ENCODE measurements around the gene CDC42SE2.
A peak's percentile ranks its signal among the peaks of the same experiment; 100 is the strongest.
"Not testable (repeated sequence)": the region's sequence is repeated elsewhere in the genome, so short reads cannot be mapped to it uniquely, and the experiment has no call there.

CDC42SE2 gene

GRCh38 chr5:131396630-131397273, 132.9 kb downstream of the CDC42SE2 start:
- no peak for DNase-seq

DNA sequence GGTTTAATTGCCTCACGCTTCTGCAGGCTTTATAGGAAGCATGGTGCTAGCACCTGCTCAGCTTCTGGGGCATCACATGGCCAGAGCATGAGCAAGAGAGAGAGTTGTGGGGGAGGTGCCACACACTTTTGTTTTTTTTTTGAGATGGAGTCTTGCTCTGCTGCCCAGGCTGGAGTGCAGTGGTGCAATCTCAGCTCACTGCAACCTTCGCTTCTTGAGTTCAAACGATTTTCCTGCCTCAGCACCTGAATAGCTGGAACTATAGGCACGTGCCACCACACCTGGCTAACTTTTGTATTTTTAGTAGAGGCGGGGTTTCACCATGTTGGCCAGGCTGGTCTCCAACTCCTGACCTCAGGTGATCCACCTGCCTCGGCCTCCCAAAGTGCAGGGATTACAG, 135.2 kb downstream of the CDC42SE2 start:
- DNase-seq: not testable (repeated sequence)

DNA sequence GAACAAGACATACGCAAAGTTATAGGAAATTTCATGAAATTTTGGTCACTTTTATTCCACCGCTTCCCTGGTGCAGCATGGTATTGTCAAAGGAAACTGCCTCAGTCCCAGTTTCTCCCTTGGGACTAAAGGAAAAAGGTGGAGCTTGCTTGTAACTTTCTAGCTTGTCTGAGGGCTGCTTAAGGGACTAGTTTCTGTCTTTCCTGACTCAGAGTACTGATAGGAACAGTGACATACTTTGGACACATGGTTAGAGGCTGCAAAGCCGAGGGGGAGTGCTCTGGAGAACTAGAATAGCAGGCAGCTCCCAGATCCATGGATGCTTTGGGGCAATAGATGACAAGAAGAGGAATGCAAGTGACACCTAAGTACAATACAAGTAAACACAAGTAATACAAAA, 136.7 kb downstream of the CDC42SE2 start:
- DNase-seq: no peak

GRCh38 chr5:131405674-131406073, 141.8 kb downstream of the CDC42SE2 start:
- DNase-seq: no peak

DNA sequence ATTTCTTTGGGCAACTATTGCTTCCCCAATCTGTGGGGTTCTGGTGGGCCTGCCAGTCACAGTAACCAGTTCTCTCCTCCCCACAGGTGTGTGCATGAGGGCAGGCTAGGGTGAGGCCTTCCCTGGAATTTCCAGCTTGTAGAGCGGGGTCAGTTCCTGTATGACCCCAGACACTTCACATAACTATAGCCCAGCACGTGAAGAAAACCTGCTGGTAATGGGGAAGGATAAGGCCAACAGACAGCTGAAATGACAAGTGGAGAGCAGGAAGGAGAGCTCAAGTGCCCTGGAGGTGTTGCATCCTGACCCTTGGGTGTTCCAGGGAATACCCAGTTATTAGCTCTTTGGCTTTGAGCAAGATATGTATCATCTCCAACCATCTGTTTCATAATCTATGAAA, 142.2 kb downstream of the CDC42SE2 start:
- no peak for DNase-seq

DNA sequence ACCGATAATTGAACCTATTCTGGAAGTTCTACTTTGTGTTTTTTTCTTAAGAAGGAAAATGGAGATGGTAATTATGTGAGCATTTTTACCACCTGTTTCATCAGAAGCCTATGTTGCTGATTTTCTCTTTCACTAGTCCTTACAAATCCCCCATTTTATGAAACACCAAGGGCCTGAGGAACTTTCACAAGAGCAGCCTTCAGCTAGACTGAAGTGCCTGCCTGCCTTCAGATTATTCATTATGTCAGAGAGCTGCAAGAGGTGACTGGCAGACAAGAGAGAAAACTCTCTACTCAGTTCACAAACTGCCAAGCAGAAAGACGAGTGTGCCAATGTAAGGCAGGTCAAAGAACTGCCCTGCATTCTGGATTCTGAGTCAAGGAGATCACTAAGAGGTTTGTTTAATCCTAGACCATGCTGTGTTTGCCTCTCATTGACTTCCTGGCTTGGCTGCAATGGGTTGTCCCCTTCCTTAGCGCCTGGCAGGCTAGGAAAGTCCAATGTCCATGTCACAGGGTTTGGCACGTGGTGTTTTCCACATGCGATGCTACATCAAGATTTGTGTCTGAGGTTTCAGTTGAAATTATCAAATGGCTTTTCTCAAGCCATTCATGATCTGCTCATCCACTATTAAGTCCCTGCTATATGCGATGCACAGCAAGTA, 143.3 kb downstream of the CDC42SE2 start:
- no peak for DNase-seq

DNA sequence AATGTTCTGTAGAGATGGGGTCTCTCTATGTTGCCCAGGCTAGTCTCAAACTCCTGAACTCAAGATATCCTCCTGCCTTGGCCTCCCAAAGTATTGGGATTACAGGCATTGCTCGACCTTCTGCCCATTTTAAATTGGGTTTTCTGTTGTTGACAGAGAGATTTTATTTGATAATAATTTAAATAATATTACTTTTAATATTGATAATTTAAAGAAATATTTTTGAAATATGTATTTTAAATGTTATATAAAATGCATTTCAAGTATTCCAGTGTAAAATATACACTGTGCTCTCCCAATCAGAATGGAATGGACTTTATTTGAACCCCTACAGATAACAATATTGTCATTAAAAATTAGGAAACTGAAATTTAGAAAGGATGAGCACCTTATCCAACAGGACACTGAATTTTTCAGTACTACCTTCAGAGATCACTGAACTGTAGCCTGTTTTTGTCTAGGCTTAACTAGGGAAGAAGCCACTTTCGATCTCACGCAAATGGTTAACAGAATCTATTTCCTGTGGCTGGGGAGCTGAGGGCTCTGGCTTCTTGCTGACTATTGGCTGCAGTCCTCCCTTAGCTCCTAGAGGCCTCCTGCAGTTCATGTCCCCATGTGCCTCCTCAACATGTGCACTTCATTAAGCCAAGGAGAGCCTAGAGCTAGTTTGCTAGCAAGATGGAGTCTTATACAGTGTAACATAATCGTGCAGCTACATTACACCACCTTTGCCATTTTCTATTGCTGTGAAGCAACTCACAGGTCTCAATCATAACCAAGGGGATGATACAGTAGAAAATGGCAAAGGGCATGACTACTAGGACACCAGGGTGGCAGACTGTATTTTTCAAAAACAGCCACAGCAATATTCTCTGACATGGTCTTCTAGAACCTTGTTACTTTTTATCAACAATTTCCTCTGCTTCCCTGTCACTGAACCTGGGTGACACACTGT, 150.0 kb downstream of the CDC42SE2 start:
- no peak for DNase-seq

GRCh38 chr5:131416729-131417128, 152.9 kb downstream of the CDC42SE2 start:
- no peak for DNase-seq

DNA sequence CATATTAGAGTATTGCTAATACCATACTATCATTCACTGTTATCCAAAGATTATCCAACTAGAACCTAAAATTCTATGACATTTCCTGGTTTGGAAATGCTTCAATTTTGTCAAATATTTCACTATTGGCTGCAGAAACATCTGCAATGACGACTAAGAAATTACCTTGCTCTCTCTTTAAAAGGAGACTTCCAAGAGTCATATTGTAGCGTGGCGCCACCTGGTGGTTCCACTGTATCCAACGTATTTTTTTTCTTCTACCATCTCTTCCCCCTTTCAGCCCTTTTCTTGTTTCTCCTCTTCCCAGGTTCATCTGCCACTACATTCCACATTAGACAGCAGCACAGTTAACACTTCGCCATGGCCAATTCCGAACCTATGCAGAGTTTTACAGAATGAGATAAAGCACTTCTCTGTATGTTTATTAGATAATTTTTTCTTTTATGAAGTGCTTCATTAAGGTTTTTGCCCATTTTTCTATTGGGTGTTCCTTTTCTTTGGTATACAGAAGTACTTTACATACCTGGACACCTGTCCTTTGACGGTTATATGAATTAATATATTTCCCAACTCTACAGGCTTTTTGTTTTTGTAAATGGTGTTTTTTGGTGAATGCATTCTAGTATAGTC, 153.5 kb downstream of the CDC42SE2 start:
- peak; percentile 13 for DNase-seq

GRCh38 chr5:131418846-131419245, 155.0 kb downstream of the CDC42SE2 start:
- no peak for DNase-seq

GRCh38 chr5:131419877-131420276, 156.0 kb downstream of the CDC42SE2 start:
- no peak for DNase-seq

DNA sequence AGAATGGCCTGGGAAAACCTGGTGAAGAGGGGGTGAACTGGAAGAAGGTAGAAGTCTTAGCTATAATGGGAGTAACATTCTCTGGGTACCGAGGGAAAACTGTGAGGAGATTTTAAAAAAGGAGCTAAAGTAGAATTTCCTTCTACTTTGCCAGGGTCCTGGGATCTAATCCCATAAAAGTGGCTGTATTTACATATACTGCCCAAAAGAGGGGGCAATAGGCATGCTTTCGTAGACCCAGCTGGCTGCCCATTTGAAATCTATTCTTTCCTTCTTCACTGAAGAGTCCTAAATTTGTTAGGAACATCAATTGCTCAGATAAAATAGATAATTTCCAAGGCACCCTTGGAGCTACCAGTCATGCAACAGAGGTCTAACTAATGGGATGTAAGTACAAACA, 159.2 kb downstream of the CDC42SE2 start:
- no peak for DNase-seq

DNA sequence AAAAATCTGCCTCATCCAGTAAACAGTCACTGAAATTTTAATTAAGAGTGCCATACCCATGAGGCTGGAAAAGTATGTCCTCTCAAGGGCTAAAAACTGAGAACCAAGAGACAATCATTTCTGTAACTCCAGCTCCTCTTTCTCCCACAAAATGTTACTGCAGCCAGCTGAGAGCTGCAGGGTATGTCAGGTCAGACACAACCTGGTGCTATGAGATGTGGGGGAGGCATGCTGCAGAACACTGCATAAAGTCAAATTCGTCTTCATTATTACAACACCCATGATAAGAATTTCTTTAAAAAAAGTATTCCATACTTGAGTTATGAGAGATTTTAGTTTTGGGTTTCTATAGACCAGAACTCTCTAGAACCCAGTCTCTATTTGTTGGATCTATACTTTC, 162.2 kb downstream of the CDC42SE2 start:
- DNase-seq: no peak

DNA sequence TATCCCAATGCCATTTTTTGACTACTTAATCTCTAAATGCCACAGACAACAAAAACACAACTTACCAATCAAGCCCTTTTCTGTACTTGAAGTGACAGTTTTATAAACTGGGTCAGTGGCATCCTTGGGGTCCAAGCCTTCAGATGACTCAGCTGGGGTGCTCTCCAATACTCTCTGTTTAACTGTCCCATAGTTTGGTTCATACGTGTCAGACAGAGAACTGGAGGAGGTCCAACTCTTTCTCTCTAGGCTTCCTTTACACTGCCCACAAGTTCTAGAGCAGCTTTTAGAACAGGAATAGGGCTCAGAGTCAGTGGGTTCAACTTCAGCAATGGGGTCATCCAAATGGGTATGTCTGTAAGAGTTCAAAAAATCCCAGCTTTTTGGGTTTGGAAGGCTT, 166.9 kb downstream of the CDC42SE2 start:
- DNase-seq: no peak

GRCh38 chr5:131431794-131432193, 167.9 kb downstream of the CDC42SE2 start:
- DNase-seq: no peak

GRCh38 chr5:131433109-131433508, 169.3 kb downstream of the CDC42SE2 start:
- DNase-seq: no peak

DNA sequence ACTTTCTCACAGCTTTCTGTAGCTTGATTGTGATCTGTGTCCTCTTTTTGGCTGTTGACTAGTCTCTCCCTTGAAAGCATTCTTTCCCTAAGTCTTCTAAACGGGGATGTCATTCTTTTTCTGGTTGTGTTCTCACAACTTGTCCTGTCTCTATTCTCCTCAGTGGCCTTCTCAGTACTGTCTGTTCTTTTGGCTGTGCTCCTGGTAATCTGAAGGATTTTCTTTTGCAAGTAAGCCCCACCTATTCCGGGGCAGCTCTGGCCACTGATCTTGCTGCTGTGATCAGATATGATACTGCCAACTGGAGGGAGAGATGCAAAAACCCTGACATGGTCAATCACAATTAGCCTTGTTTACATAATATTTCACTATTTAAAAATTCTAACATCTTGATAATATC, 172.2 kb downstream of the CDC42SE2 start:
- no peak for DNase-seq

- no peak for DNase-seq
These were observed 177.3 kb downstream of the CDC42SE2 start for GRCh38 chr5:131441184-131441583.

All from NCI-H1092 (cell line).